ENCODE measurements around the gene TNK1. TPM values are rescaled to one million over a fixed set of nuclear protein-coding genes. Genes with fewer than 3 reads are reported as not detected.
A peak's percentile ranks its signal among the peaks of the same experiment; 100 is the strongest.

Gene TNK1
- total RNA-seq, 1 experiment from 2014 or later = 10.1 TPM

GRCh38 chr17:7405350-7406234 is 24.7 kb downstream of the TNK1 start:
- peaks cover 26 to 34% of the 10 kb centered on the region in 2 experiments for H3K4me1 Mint-ChIP-seq
- no CpG with 5 or more reads among the region's 38 CpGs for WGBS (ENCODE audit: extremely low coverage, insufficient read length, low lambda C conversion rate)
- Histone ChIP-seq H2BK20ac (ENCODE audit: low read depth, low read length, poor library complexity, severe bottlenecking) (no peak overlapping the region), H2BK12ac (ENCODE audit: insufficient read length, low read depth, low read length) (no peak overlapping the region), H3K56ac (ENCODE audit: insufficient read length, low read depth, low read length) (no peak overlapping the region), H4K91ac (ENCODE audit: insufficient read length, low read depth, low read length) (no peak overlapping the region), H3K14ac (ENCODE audit: insufficient read depth, low read length) (peak overlapping the region; percentile 71; the same call in 1 of the 2 replicates), H3T11ph (ENCODE audit: low read length) (no peak overlapping the region), H3K18ac (ENCODE audit: insufficient read length, low read depth, low read length) (no peak overlapping the region), H3K79me1 (ENCODE audit: insufficient read depth, low read depth, low read length, poor library complexity, severe bottlenecking) (no peaks in the 10 kb centered on the region), H3K4me1 (ENCODE audit: insufficient read depth, low read length) (no peaks in the 10 kb centered on the region; the same call in 1 of the 2 replicates), H2BK15ac (ENCODE audit: low read depth, low read length) (no peak overlapping the region), H3K4me2 (ENCODE audit: insufficient read depth, insufficient read length, low read length) (peak overlapping the region; percentile 78), H3K27ac (ENCODE audit: insufficient read length, low read depth, low read length) (no peak overlapping the region), H4K5ac (ENCODE audit: insufficient read length, low read depth, low read length) (no peak overlapping the region), H4K8ac (replicated peaks; ENCODE audit: insufficient read length, low read depth, low read length) (no peak overlapping the region), H2BK5ac (ENCODE audit: insufficient read length, low read length) (no peak overlapping the region), H4K20me1 (ENCODE audit: control insufficient read depth, insufficient read depth, insufficient read length) (no peaks in the 10 kb centered on the region), H3K23me2 (ENCODE audit: insufficient read length, low read depth, low read length, poor library complexity, severe bottlenecking) (peaks cover 5% of the 10 kb centered on the region), H2BK120ac (ENCODE audit: low read depth, low read length, poor library complexity, severe bottlenecking) (no peak overlapping the region), H3K23ac (ENCODE audit: insufficient read length, low read depth, low read length) (no peak overlapping the region), H2AK5ac (ENCODE audit: insufficient read length, low read length) (no peak overlapping the region), H3K4ac (ENCODE audit: low read depth, low read length) (no peak overlapping the region), H3K79me2 (ENCODE audit: insufficient read depth, low read length) (no peaks in the 10 kb centered on the region), H3K9ac (ENCODE audit: extremely low read depth, insufficient read length, low read length) (peak overlapping the region; percentile 40), H3K9me3 (ENCODE audit: control insufficient read depth, low read depth, low read length) (no peaks in the 10 kb centered on the region), H2AFZ (ENCODE audit: low read length) (no peak overlapping the region), H3K27me3 (ENCODE audit: insufficient read depth, low read length) (no peaks in the 10 kb centered on the region)
- H3K4me3 Mint-ChIP-seq = peak overlapping the region; percentile 84 to 96
- peaks cover 0 to 2% of the 10 kb centered on the region in 2 experiments; a peak in 1 of 5 replicates for H3K9me3 Mint-ChIP-seq
- DNase-seq = no peak
- H3K27me3 Mint-ChIP-seq (ENCODE audit: low read depth) = no peaks in the 10 kb centered on the region
- no peak for TF ChIP-seq CTCF (conservative IDR thresholded peaks at IDR 0.05)
- peaks cover 19 to 30% (median 22%) of the 10 kb centered on the region in 3 experiments for H3K36me3 Mint-ChIP-seq (ENCODE audit: insufficient read depth in 1 of 3, low read depth in 3 of 3)
- H3K27ac Mint-ChIP-seq = peak overlapping the region in 2 of 3 experiments; percentile 73 to 95; a peak in 4 of 7 replicates

All from H9 (cell line).